Heart left ventricle (tissue), 16 donors: Measurements from ENCODE around the gene NIPBL. TPM values are rescaled to one million over a fixed set of nuclear protein-coding genes. Genes with fewer than 3 reads are reported as not detected.

Experiments used
- ATAC-seq, 4 donors: fragments of 200-7000 bp; cut with Tn5 transposase; one replicate each; pipeline ENCODE4 v1.9.1; 2020 to 2022; ENCODE audit warnings: moderate library complexity in 4 of 4, mild to moderate bottlenecking in 3 of 4, moderate number of reproducible peaks in 1 of 4
- DNase-seq, 5 donors: peaks; one replicate each; pipeline ENCODE4 v3.0.0-alpha.2; 2020
- H3K27ac ChIP-seq, 12 donors: fragments of 200-600 bp; sonication (generic) in 4 of 12; one replicate each; pipeline versions ENCODE4 v1.5.0 to v1.8.0; 2016 to 2022; ENCODE audit warnings: mild to moderate bottlenecking in 2 of 12
- H3K27me3 ChIP-seq, 9 donors: fragments of 200-600 bp; sonication (generic) in 2 of 9; one replicate each; pipeline versions ENCODE4 v1.5.1 to v1.8.0; 2016 to 2022; ENCODE audit warnings: mild to moderate bottlenecking in 3 of 9
- H3K36me3 ChIP-seq, 9 donors: fragments of 200-600 bp; sonication (generic) in 2 of 9; one replicate each; pipeline versions ENCODE4 v1.5.0 to v1.8.0; 2018 to 2022; ENCODE audit warnings: mild to moderate bottlenecking in 2 of 9
- H3K4me1 ChIP-seq, 12 donors: fragments of 200-600 bp; sonication (generic) in 4 of 12; one replicate each; pipeline versions ENCODE4 v1.5.0 to v1.8.0; 2016 to 2022; ENCODE audit warnings: mild to moderate bottlenecking in 3 of 12
- H3K4me3 ChIP-seq, 12 donors: fragments of 200-600 bp; sonication (generic) in 4 of 12; one replicate each; pipeline versions ENCODE4 v1.5.0 to v1.8.0; 2017 to 2022; ENCODE audit warnings: mild to moderate bottlenecking in 9 of 12, moderate library complexity in 4 of 12
- H3K9me3 ChIP-seq, 12 donors: fragments of 200-600 bp; sonication (generic) in 4 of 12; one replicate each; pipeline versions ENCODE4 v1.5.0 to v1.8.0; 2016 to 2022; ENCODE audit warnings: mild to moderate bottlenecking in 1 of 12
- POLR2A ChIP-seq, 2 donors: fragments of 450-650 bp; IDR thresholded peaks; one replicate each; pipeline ENCODE4 v1.6.1; 2017; ENCODE audit warnings: antibody characterized with exemption in 2 of 2, mild to moderate bottlenecking in 2 of 2, moderate library complexity in 2 of 2
- WGBS, 4 donors: extraction: QIAGEN DNeasy Blood & Tissue Kit in 2 of 4; methylation state at CpG; one replicate each; pipeline versions ENCODE4 v1.1.5 to v1.1.7; 2013 to 2018; 5-methylcytosine and 5-hydroxymethylcytosine counted together
- intact Hi-C, 10 donors: fragments of 100-400 bp; cut with DNase I; formaldehyde crosslinking; loops; one replicate each; pipeline versions ENCODE4 v1.11.1 to v1.14.2; 2022
- polyA plus RNA-seq, 2 donors: library from polyadenylated mRNA; stranded (reverse); fragments of 200-250 nt; gene quantifications; one replicate each; pipeline ENCODE4 v1.2.3, GENCODE V29; 2013
- total RNA-seq, 9 donors: library from RNA; depleted of rRNA in 2 of 9; stranded (reverse); fragments of >200 nt in 2 of 9; fragmentation: NEBNext Ultra II Directional in 3 of 9; extraction: Animal tissue kit (Norgen Biotek cat#: 25700) in 3 of 9; gene quantifications; one replicate each; pipeline versions ENCODE4 v1.1.0 to v1.2.4, GENCODE V29; 2016 to 2023
- TF ChIP-seq, protein P1 (sequence below), 12 donors: fragments of 200-600 bp; sonication (generic) in 4 of 12; IDR thresholded peaks; one replicate each; pipeline versions ENCODE4 v1.5.0 to v1.8.0; 2018 to 2022; ENCODE audit warnings: antibody characterized with exemption in 12 of 12, mild to moderate bottlenecking in 5 of 12
- donor health status: ischemic (EF 13 %, LVEDD 7.1; RV severe dilation, severe dysfunction).
- donor health status: healthy with polysubstance abuse.
- donor health status: DM: no; HTN: yes; CAD: no.
- donor health status: DM: no; HTN: no; CAD: no.
- donor health status: ischemic (EF 25% LVEDD 6.9; RV normal size, moderate dysfunction).
- donor health status: ischemic (EF 25% LVEDD 5.7; RV mildly dilated, moderate dysfunction).
- donor health status: healthy.
- donor health status: DM: yes; HTN: yes; CAD: no.
- donor health status: ischemic (EF 35%, LVEDD 5.7; RV mildly dilated, moderate dysfunction).
- donor health status: nonischemic (EF 11% LVEDD 7.7; RV severe dilation, severe dysfunction).
- donor health status: DM: yes; HTN: yes; CAD: no.
- donor health status: PGD.
- donor health status: ischemic (EF 29% LVEDD 5.4; RV normal size, mild dysfunction).
- donor health status: nonischemic (EF 23%, LVEDD 6.1; RV moderate dilation, normal function).

Gene NIPBL
- total and polyA plus RNA-seq, 11 donors, result 13.2 to 57.3 (median 38.2) TPM

- Histone ChIP-seq H3K4me3 (peak overlapping the region; percentile 77 to 98 (median 91)), H3K4me1 (peaks cover 5 to 64% (median 54%) of the 10 kb centered on the region in 12 donors), H3K27ac (peak overlapping the region; percentile 94 to 98 (median 96)), H3K9me3 (no peaks in the 10 kb centered on the region), H3K36me3 (peaks cover 0 to 5% (median 0%) of the 10 kb centered on the region in 9 donors), H3K27me3 (no peaks in the 10 kb centered on the region)
- TF ChIP-seq, protein P1, sequence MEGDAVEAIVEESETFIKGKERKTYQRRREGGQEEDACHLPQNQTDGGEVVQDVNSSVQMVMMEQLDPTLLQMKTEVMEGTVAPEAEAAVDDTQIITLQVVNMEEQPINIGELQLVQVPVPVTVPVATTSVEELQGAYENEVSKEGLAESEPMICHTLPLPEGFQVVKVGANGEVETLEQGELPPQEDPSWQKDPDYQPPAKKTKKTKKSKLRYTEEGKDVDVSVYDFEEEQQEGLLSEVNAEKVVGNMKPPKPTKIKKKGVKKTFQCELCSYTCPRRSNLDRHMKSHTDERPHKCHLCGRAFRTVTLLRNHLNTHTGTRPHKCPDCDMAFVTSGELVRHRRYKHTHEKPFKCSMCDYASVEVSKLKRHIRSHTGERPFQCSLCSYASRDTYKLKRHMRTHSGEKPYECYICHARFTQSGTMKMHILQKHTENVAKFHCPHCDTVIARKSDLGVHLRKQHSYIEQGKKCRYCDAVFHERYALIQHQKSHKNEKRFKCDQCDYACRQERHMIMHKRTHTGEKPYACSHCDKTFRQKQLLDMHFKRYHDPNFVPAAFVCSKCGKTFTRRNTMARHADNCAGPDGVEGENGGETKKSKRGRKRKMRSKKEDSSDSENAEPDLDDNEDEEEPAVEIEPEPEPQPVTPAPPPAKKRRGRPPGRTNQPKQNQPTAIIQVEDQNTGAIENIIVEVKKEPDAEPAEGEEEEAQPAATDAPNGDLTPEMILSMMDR (IDR thresholded peaks at IDR 0.05), result no peak
- no peak for TF ChIP-seq POLR2A (IDR thresholded peaks at IDR 0.05)
- intact Hi-C loops, result loop anchor here (2.0 to 10.0 kb wide), 9 partner anchors 60 to 632 kb away; partner anchors contain the start of genes NADK2 (in 2 of the 10) and NUP155 (in 1 of the 10)
- peak; percentile 59 to 85 (median 68) for DNase-seq
- peak; percentile 34 to 74 (median 58) for ATAC-seq
- WGBS, 4 donors, result 0 to 1% (median 0%) methylated on average over 20 to 57 of the region's 57 CpGs
These were observed 547 bp downstream of the NIPBL start for GRCh38 chr5:36876965-36877666.

GRCh38 chr5:36877667-36878391 lies 1.3 kb downstream of the NIPBL start:
- ATAC-seq (no peak), DNase-seq (no peak)
- intact Hi-C loops, result loop anchor here (2.0 to 10.0 kb wide), 9 partner anchors 59 to 633 kb away; partner anchors contain the start of genes NADK2 (in 2 of the 10) and NUP155 (in 1 of the 10)
- H3K36me3 ChIP-seq, result no peaks in the 10 kb centered on the region
- H3K4me1 ChIP-seq, result peaks cover 5 to 72% (median 56%) of the 10 kb centered on the region in 12 donors
- WGBS, 4 donors, result 0 to 1% (median 1%) methylated on average over 11 of the region's 11 CpGs
- no peak for TF ChIP-seq POLR2A (IDR thresholded peaks at IDR 0.05)
- TF ChIP-seq, protein P1 (IDR thresholded peaks at IDR 0.05), result no peak
- peak overlapping the region; percentile 94 to 98 (median 96) for H3K27ac ChIP-seq
- peak overlapping the region; percentile 77 to 98 (median 91) for H3K4me3 ChIP-seq
- H3K9me3 ChIP-seq, result no peaks in the 10 kb centered on the region
- no peaks in the 10 kb centered on the region for H3K27me3 ChIP-seq

- H3K9me3 ChIP-seq, result no peaks in the 10 kb centered on the region
- no peaks in the 10 kb centered on the region for H3K27me3 ChIP-seq
- peak overlapping the region in 10 of 12 donors; percentile 20 to 98 (median 96) for H3K27ac ChIP-seq
- peak in 2 of 5 donors; percentile 27 to 53 for DNase-seq
- WGBS, 4 donors, result 0 to 1% (median 1%) methylated on average over 16 of the region's 16 CpGs
- H3K36me3 ChIP-seq, result no peaks in the 10 kb centered on the region
- peak overlapping the region; percentile 77 to 98 (median 91) for H3K4me3 ChIP-seq
- no peak for TF ChIP-seq POLR2A (IDR thresholded peaks at IDR 0.05)
- TF ChIP-seq, protein P1 (IDR thresholded peaks at IDR 0.05), result no peak
- intact Hi-C loops, result loop anchor here (5.0 to 10.0 kb wide), 8 partner anchors 59 to 634 kb away; partner anchors contain the start of genes NADK2 (in 2 of the 10) and NUP155 (in 1 of the 10)
- peak in 1 of 4 donors; percentile 13 for ATAC-seq
- peaks cover 5 to 74% (median 57%) of the 10 kb centered on the region in 12 donors for H3K4me1 ChIP-seq
These were observed 2.0 kb downstream of the NIPBL start for GRCh38 chr5:36878392-36879082.
